HG02588 (cell line): ENCODE data around the gene KCNA1.

ENCODE experiments used
- ATAC-seq: cut with Tn5 transposase; IDR thresholded peaks from one replicate; pipeline ENCODE4 v1.9.1; 2021; ENCODE audit warnings: mild to moderate bottlenecking, moderate library complexity; ENCODE audit not compliant: unreplicated experiment

KCNA1 gene

GRCh38 chr12:4910502-4911315 lies 1.0 kb downstream of the KCNA1 start:
- no peak for ATAC-seq

- no peak for ATAC-seq
Observed at GRCh38 chr12:4911316-4911994, 1.8 kb downstream of the KCNA1 start.

DNA sequence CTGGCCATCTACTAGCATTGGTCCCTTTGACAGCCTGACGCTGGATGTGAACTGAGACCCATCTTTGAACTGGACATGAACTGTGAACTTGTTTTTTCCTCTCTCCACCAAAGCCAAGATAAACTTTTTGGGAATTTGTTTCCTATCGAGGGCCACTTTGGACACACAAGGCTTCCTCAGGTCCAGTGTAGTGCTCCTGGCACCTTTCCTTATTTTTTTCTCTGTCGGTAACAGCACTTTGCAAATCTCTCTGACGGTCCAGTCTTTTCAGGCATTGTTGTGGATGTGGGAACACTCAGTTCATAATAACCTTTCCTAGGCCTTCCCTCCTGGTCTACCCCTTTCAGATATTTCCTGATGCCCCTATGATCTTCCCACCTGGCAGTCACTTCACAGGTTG lies 5.0 kb downstream of the KCNA1 start:
- no peak for ATAC-seq

GRCh38 chr12:4915752-4916151 lies 6.0 kb downstream of the KCNA1 start:
- no peak for ATAC-seq

GRCh38 chr12:4918950-4919660 lies 9.4 kb downstream of the KCNA1 start:
- ATAC-seq: no peak

- ATAC-seq: no peak
Observed at GRCh38 chr12:4932576-4932975, 22.9 kb downstream of the KCNA1 start.

GRCh38 chr12:4933411-4933810 lies 23.7 kb downstream of the KCNA1 start:
- ATAC-seq: no peak

DNA sequence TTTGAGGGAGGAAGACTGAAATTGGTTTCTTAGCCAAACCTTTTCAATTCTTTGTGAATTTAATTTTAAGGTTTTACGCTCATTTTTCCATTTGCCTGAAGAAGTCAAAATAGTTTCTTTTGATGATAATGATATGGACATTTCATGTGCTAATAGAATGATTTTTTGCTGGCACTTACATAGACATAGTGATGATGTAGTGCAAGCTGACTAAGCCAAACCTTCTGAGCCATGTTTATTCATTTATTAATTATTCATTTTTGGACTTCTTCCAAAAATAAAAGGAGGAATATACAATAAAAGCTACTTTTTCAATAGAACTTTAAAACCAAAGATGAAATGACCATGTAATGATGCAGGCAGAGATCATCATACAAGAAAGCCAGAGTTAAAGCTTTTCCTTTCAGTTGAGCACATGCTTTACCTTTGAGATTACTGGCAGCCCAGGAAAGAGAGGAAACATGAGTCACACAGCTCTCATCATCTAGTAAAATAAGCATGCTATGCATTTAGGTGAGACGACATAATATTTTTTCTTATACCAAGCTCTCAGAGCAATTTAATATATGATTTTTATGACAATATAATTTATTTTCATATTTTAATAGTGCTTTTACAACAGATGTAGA lies 24.8 kb downstream of the KCNA1 start:
- ATAC-seq: no peak

GRCh38 chr12:4938900-4939299 lies 29.2 kb downstream of the KCNA1 start:
- no peak for ATAC-seq

GRCh38 chr12:4939418-4940023 lies 29.8 kb downstream of the KCNA1 start:
- no peak for ATAC-seq

GRCh38 chr12:4943067-4943937 lies 33.6 kb downstream of the KCNA1 start:
- peak; percentile 80 for ATAC-seq

DNA sequence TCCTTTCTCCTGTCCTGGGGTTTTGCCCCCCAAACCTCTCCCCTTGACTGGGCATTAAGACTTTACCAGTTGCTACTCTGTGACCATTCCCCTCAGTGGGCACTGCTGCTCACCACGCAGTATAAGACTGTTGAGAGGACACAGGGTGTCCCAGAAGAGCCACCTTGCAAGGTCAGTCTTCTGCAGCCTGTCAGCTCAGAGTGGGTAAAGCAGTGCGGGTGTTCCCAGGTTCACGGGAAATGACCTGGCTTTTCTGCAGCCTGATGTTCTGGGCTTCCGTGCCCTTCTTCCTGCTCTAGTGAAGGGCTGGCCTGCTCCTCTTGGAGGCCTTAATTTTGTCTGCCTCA lies 34.2 kb downstream of the KCNA1 start:
- ATAC-seq: no peak

DNA sequence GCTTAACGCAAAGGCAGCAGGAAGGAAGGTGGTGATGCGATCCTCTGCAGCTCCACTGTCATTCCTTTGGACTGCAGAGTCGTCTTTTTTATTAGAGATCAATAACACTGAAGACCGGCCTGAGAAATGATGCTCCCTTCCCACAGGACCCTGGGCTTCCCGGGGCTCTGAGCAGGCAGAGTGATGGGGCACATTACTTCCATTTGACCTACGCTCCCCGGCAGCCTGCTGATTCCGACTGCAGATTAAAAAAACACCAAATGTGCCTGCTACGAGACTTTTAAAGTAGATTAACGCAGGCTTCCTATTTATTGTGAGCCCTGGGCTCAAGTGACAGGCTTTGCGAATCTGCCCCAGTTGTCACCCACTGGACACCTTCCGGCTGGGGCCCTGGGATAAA lies 37.5 kb downstream of the KCNA1 start:
- no peak for ATAC-seq

GRCh38 chr12:4951083-4951482 lies 41.4 kb downstream of the KCNA1 start:
- no peak for ATAC-seq

- ATAC-seq: no peak
Observed at GRCh38 chr12:4951601-4952000, 41.9 kb downstream of the KCNA1 start.

- ATAC-seq: no peak
Observed at GRCh38 chr12:4954621-4955354, 45.1 kb downstream of the KCNA1 start.

GRCh38 chr12:4956054-4956453 lies 46.3 kb downstream of the KCNA1 start:
- no peak for ATAC-seq

GRCh38 chr12:4956968-4957367 lies 47.3 kb downstream of the KCNA1 start:
- no peak for ATAC-seq

DNA sequence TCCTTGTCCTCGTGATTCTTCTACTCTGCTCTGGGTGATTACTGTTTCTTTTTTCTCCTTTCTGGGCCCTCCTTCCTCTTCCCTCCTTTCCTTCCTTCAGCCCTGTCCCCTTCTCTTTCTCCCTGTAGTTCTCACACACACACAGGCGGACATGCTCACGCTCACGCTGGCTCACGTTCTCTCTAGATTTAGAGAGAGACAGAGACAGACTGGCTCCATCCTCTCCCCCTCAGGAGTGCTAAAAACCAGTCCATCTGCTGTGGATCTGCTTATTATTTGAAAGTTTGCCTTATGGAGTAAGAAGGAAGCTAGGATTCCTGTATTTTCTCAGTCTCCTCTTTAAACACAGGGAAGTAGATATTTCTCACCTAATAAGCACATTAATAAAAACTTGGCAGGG lies 48.1 kb downstream of the KCNA1 start:
- no peak for ATAC-seq
